ENCODE data around the gene TOLLIP. TPM values are rescaled to one million over a fixed set of nuclear protein-coding genes. Genes with fewer than 3 reads are reported as not detected.
"Not testable (repeated sequence)": the region's sequence is repeated elsewhere in the genome, so short reads cannot be mapped to it uniquely, and the experiment has no call there.

The TOLLIP gene
- total RNA-seq, 4 donors from 2014 or later, result 114 to 167 (median 129) TPM

GRCh38 chr11:1267441-1268100 is 41.9 kb downstream of the TOLLIP start:
- DNase-seq (ENCODE audit: low spot score in 2 of 2), result no peak
- TF ChIP-seq CTCF (IDR thresholded peaks at IDR 0.05) (no peak), POLR2A (IDR thresholded peaks at IDR 0.05) (no peak)
- H3K4me3 ChIP-seq (ENCODE audit: low read depth, poor library complexity, severe bottlenecking), result no peak overlapping the region
- intact Hi-C loops (cut with DNase I; ENCODE audit: low total_unique reads), result no loop called here
- 86 to 88% methylated on average over 9 of the region's 9 CpGs for WGBS, 2 donors

GRCh38 chr11:1266976-1267375 is 42.5 kb downstream of the TOLLIP start:
- H3K4me3 ChIP-seq (ENCODE audit: low read depth, poor library complexity, severe bottlenecking); intact Hi-C loops (cut with DNase I; ENCODE audit: low total_unique reads); DNase-seq (ENCODE audit: low spot score in 2 of 2): not testable (repeated sequence)
- 58 to 93% methylated on average over 2 of the region's 2 CpGs for WGBS, 2 donors

GRCh38 chr11:1265480-1265879 is 44.0 kb downstream of the TOLLIP start:
- DNase-seq (ENCODE audit: low spot score in 2 of 2); H3K4me3 ChIP-seq (ENCODE audit: low read depth, poor library complexity, severe bottlenecking); intact Hi-C loops (cut with DNase I; ENCODE audit: low total_unique reads): not testable (repeated sequence)
- WGBS, 2 donors, result 93 to 98% methylated on average over 4 of the region's 4 CpGs

- H3K4me3 ChIP-seq (ENCODE audit: low read depth, poor library complexity, severe bottlenecking); DNase-seq (ENCODE audit: low spot score in 2 of 2); intact Hi-C loops (cut with DNase I; ENCODE audit: low total_unique reads): not testable (repeated sequence)
- 24% methylated on average over 3 of the region's 3 CpGs for WGBS, 2 donors
Measured at GRCh38 chr11:1264444-1264843, 45.0 kb downstream of the TOLLIP start.

GRCh38 chr11:1263010-1263409 is 46.4 kb downstream of the TOLLIP start:
- intact Hi-C loops (cut with DNase I; ENCODE audit: low total_unique reads), result no loop called here
- whole genome bisulfite sequencing, 2 donors, result 26 to 49% methylated on average over 5 to 7 of the region's 7 CpGs
- DNase-seq (ENCODE audit: low spot score in 2 of 2), result no peak
- no peak overlapping the region for H3K4me3 ChIP-seq (ENCODE audit: low read depth, poor library complexity, severe bottlenecking)
- TF ChIP-seq POLR2A (IDR thresholded peaks at IDR 0.05), result no peak
- TF ChIP-seq CTCF (IDR thresholded peaks at IDR 0.05), result no peak

GRCh38 chr11:1262172-1263006 is 47.0 kb downstream of the TOLLIP start:
- no peak for TF ChIP-seq POLR2A (IDR thresholded peaks at IDR 0.05)
- no peak for TF ChIP-seq CTCF (IDR thresholded peaks at IDR 0.05)
- WGBS, 2 donors, result 10 to 18% methylated on average over 16 to 31 of the region's 31 CpGs
- peak; percentile 90 to 98 for DNase-seq (ENCODE audit: low spot score in 2 of 2)
- H3K4me3 ChIP-seq (ENCODE audit: low read depth, poor library complexity, severe bottlenecking), result peak overlapping the region; percentile 9
- intact Hi-C loops (cut with DNase I; ENCODE audit: low total_unique reads), result no loop called here

GRCh38 chr11:1261241-1262071 is 48.0 kb downstream of the TOLLIP start:
- no peak overlapping the region for H3K4me3 ChIP-seq (ENCODE audit: low read depth, poor library complexity, severe bottlenecking)
- DNase-seq (ENCODE audit: low spot score in 2 of 2), result no peak
- intact Hi-C loops (cut with DNase I; ENCODE audit: low total_unique reads), result no loop called here
- TF ChIP-seq CTCF (IDR thresholded peaks at IDR 0.05) (no peak), POLR2A (IDR thresholded peaks at IDR 0.05) (no peak)
- 85% methylated on average over 27 to 37 of the region's 39 CpGs for WGBS, 2 donors
